HG02623 (cell line): ENCODE results near the gene PIGQ.
A peak's percentile ranks its signal among the peaks of the same experiment; 100 is the strongest.
"Not testable (repeated sequence)": the region's sequence is repeated elsewhere in the genome, so short reads cannot be mapped to it uniquely, and the experiment has no call there.

Experiments
- ATAC-seq: cut with Tn5 transposase; IDR thresholded peaks from one replicate; pipeline ENCODE4 v1.9.1; 2021; ENCODE audit warnings: moderate library complexity; ENCODE audit not compliant: unreplicated experiment

The PIGQ gene

DNA sequence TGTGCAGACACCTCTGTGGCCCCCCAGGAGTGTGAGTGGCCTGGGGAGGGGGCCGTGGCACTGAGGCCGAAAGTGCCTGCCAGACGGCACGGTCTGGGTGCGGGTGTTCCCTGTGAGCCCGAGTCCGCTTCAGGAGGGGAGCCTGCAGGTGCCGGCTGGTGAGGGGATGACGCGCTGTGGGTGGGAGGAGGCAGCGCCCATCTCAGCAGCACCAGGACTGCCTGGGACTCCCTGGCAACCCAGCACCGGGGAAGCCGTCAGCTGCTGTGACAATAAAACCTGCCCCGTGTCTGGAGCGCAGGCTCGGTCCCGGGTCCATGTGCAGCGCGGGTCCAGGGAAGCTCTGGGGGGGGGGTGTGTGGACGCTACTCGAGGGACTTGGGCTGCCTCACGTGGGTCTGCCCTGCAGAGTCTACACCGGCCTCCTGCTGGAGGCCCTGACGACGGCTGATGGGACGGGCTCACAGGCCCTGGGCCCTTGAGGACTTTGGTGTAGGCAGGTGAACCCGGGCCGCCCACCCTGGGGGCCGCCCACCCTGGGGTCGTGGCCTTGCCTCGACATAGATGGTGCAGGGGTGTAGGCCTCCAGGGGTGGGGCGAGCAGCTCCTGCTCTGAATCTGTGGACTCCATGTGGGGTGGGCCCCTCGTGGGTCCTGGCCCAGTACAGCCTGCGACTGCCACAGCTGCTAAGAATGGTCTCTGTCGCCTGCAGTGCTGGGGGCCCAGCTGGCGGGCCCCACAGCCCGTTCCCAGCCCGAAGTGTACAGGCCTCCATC is 14.2 kb downstream of the PIGQ start:
- ATAC-seq, result no peak

- ATAC-seq, result no peak
Observed at GRCh38 chr16:585351-585750, 15.6 kb downstream of the PIGQ start.

DNA sequence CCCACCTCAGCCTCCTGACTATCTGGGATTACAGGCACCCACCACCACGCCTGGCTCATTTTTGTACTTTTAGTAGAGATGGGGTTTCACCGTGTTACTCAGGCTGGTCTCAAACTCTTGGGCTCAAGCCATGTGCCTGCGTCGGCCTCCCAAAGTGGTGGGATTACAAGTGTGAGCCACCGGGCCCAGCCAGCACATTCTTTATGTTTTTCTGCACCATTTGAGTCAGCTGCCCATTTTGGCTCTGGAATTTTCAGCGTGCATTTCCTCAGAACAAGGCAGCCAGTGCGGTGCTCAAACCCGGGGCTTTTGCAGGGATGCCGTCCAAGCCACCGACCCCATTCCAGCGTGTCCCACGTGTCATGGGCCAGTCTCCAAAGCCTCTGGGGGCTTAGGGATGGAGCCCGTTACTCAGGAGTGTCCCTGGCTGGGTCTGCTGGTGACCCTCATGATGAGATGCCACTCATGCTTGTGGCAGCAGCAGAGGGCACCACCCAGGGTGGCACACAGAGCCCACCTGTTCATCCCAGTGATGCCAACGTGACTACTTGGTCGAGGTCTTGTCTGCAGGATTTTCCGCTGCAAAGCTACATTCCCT is 16.4 kb downstream of the PIGQ start:
- no peak for ATAC-seq

DNA sequence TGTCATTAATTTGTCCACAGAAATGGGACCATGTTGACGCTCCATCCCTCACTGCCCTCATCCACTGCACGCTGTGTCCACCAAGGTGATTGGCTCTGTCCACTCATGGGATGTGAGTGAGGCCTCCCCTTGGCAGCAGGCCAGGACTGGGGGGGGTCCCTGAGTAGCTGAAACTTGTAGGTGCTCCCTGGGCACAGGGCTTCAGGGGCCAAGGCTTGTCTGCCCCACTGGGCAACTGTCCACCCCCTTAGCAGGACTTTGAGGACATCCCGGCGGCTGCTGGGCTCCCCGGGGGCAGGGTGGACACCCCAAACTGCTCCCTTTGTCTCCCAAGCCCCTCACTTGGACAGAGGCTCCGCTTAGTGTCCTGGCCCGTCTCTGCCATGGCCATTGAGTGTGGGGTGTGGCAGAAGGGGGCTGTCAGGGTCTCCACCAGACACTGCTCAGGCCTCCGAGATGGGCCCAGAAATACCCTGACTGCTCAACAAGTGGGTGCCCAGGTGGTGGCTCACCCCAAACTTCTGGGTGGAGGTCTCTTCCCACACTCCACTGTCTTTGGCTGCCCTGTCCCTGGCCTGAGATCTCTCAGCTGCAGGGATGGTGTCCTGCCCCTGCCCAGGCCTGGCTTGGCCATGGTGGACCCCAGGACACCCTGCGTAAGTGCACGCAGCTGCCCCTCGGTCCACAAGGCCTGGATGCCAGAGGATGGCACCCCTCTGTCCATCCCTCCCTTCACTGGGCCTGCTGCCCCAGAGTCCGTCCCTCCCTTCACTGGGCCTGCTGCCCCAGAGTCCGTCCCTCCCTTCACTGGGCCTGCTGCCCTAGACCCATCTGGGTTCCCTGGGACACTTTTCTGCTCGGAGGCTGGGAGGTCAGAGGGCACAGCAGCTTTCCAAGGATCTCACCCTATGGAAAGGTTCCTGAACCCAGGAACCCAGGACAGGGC is 17.1 kb downstream of the PIGQ start:
- no peak for ATAC-seq

DNA sequence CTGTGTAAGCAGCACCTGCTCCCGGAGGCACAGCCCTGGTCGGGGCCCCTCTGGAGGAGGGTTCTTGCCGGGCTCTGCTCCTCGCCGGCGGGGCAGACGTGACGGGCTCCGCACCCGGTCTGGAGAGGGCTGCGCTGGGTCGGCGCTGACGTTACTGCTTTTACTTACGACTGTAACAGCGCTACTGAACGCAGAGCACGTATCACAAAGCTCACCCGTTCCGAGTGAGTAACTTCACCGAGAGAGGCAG is 18.8 kb downstream of the PIGQ start:
- no peak for ATAC-seq

GRCh38 chr16:588889-589657 is 19.3 kb downstream of the PIGQ start:
- ATAC-seq, result peak; percentile 62

DNA sequence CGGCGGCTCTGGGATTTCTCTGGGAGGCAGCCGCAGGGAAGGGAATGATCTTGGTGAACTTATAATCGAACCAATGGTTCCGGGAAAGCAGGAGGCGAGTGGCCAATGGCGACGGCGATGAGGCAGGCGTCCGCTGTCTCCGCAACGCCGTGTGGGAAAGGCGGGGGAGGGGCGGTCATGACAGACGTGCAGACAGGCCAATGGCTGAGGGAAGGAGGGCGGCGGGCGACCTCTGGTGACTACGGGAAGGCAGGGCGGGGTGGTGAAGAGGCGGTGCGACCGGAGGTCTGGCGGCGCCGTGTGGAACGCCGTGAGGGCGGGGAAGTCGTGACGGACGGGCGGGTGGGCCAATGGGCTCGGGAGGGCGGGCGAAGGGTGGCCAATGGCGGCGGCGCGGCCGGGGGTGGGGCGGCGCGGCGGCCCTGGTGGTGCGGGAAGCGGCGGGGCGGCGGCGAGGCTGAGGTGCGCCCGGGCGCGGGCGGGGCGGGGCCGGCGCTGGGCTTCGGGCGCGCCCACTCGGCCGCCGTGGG is 20.0 kb downstream of the PIGQ start, which contains the start of gene RAB40C:
Gene RAB40C (plus strand): TSS at position 409 of the 530 bp plus-strand sequence. CDS start 226 bp downstream, outside the sequence.
- ATAC-seq, result peak; percentile 69

DNA sequence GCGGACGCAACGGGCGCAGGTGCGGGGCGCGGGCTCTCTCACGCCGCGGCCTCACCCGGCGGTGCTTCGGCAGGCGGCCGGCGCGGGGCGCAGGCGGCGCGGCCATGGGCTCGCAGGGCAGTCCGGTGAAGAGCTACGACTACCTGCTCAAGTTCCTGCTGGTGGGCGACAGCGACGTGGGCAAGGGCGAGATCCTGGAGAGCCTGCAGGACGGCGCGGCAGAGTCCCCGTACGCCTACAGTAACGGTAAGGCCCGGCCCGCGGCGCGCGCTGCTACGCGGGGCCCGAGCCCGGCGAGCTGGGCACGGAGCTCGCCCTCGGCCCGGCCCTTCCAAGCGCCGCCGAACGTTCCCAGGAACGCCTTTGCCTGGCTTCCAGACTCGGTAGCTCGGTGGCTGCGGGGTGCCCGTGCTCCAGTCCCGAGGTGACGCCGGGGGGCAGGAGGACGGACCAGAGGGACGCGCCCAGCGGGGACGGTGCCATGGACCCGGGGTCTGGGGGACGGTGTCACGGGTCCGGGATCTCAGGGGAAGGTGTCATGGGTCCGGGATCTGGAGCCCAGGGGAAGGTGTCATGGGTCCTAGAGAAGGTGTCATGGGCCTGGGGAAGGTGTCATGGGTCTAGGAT is 20.5 kb downstream of the PIGQ start:
- no peak for ATAC-seq

DNA sequence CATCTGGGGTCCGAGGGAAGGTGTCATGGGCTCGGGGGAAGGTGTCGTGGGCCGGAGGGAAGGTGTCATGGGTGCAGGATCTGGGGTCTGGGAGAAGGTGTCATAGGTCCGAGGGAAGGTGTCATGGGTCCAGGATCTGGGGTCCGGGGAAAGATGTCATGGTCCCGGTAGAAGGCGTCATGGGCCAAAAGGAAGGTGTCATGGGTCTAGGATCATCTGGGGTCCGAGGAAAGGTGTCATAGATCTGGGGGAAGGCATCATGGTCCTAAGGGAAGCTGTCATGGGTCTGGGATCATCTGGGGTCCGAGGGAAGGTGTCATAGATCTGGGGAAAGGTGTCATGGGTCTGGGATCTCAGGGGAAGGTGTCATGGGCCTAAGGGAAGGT is 21.0 kb downstream of the PIGQ start:
- ATAC-seq, result no peak

DNA sequence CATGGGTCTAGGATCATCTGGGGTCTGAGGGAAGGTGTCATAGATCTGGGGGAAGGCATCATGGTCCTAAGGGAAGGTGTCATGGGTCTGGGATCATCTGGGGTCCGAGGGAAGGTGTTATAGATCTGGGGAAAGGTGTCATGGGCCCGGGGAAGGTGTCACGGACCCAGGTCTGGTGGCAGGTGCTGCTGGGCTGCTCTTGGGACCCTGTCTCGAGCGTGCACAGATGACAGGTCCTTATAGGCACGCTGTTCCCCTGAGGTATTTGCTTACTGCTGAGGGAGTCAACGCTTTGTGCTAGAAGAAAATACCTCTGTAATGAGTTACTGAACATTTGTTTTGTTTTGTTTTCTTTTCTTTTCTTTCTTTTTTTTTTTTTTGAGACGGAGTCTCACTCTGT is 21.5 kb downstream of the PIGQ start:
- no peak for ATAC-seq

DNA sequence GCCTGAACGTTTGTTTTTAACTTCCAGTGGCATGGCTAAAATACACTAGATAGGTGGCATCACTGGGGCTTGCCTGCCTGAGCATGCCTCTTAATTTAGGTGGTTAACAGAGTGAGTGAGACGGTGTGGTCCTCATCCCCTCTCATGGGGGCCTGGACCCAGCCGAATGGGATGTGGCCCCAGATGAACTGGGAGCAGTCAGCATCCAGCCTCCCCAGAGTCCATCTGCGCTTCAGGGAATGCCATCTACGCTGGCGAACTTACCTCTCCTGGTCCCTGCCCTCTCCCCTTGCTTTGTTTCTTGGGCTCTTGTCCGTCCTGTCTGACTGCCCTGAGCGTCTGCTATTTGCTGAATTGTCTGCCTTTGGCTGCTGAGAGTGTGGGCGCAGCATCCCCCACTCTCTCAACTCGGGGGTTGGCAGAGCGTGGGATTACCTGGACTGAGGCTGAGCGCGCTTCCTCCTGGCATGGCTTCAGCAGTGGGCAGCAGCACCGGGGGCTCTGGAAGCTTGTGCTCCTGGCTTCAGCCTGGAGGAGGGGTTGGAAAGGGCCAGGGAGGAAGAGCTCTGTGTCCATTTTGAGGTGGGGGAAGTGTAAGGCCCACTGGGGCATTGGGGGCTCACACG is 22.2 kb downstream of the PIGQ start:
- no peak for ATAC-seq

DNA sequence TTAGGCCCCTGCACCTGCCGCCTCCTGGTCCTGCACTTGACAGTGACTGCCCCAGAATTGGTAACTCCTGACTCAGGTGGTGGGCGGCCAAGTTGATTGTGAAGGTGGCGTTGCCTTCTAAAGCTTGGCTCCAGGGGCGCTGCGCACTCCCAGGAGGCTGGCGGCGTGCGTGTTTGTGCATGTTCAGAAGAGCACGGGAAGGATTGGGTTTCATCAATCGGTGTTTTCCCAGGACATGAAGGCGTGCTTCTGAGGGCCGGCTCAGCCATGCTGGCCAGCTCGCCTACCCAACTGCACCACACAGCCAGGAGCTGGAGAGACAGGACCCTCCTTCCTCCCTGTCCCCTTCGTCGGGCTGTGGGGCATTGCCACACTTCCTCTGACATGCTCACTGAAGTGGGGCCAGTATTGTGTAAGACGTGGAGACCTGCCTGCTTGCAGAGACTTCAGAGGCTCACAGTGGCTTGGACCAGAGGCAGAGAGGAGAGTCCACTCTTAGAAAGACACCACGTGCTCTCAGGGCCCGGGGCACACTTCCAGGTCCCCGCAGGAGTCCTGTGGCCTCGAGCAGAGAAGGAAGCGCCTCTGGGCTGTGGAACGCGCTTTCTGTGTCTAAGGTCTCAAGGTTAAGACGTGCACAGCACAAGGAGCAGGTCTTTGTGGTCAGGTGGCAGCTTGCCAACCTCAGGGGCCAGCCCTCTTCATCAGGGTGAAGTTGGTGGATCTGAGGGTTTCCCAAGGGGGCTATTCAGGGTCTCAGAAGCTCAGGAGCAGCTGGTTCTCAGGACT is 22.9 kb downstream of the PIGQ start:
- no peak for ATAC-seq

GRCh38 chr16:593406-593805 is 23.6 kb downstream of the PIGQ start:
- ATAC-seq, result no peak

GRCh38 chr16:593807-594206 is 24.0 kb downstream of the PIGQ start:
- no peak for ATAC-seq

- ATAC-seq, result no peak
Observed at GRCh38 chr16:595094-595528, 25.3 kb downstream of the PIGQ start.

DNA sequence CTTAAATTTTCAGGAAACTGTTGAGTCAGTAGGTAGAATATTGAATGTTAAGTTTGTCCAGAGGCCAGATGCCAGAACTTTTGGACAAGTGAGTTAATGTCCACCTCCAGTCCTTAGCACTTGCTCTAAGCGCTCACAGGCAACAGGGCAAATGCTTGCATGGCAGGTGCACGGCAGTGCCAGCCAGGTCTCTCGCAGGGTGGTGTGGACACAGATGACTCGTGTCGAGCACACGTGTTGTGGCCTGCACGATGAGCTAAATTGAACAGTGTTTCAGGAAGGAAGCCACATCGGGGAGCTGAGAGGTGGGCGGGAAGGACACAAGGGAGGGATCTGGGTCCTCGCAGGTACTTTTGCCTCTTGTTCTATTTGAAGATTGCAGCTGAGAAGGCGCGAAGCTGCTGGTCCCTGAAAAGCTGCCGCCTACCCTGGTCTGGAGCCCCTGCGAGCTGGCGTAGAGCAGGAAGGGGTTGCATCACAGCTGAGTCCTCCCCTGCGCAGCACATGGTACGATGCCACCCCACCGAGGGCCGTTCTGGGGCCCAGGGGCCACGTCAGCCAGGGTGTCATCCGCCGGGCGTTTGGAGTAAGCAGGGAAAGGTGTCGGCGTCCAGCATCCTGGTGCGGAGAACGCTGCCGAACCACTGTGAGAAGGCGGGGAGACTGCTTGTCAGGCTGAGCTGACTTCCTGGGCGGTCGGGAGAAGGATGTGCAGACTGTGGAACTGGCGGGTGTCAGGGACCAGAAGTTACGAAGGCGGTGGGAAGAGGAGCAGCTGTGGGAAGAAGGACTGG is 26.4 kb downstream of the PIGQ start:
- ATAC-seq, result no peak

- ATAC-seq, result no peak
Observed at GRCh38 chr16:596736-597060, 26.9 kb downstream of the PIGQ start.

DNA sequence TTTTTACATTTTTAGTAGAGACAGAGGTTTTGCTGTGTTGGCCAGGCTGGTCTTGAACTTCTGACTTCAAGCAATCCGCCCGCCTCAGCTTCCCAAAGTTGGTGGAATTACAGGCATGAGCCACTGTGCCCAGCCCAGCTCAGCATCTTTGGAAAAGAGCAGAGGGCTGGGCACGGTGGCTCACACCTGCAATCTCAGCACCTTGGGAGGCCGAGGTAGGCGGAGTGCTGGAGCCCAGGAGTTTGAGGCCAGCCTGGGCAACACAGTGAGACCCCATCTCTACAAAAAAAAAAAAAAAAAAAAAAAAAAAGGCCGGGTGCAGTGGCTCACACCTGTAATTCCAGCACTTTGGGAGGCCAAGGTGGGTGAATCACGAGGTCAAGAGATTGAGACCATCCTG is 27.9 kb downstream of the PIGQ start:
- not testable (repeated sequence) for ATAC-seq
